ENCODE results near the gene KDM4B. TPM values are rescaled to one million over a fixed set of nuclear protein-coding genes. Genes with fewer than 3 reads are reported as not detected.

Gene KDM4B
- total RNA-seq, 2 donors from 2014 or later, result 27.8 to 38.5 TPM

DNA sequence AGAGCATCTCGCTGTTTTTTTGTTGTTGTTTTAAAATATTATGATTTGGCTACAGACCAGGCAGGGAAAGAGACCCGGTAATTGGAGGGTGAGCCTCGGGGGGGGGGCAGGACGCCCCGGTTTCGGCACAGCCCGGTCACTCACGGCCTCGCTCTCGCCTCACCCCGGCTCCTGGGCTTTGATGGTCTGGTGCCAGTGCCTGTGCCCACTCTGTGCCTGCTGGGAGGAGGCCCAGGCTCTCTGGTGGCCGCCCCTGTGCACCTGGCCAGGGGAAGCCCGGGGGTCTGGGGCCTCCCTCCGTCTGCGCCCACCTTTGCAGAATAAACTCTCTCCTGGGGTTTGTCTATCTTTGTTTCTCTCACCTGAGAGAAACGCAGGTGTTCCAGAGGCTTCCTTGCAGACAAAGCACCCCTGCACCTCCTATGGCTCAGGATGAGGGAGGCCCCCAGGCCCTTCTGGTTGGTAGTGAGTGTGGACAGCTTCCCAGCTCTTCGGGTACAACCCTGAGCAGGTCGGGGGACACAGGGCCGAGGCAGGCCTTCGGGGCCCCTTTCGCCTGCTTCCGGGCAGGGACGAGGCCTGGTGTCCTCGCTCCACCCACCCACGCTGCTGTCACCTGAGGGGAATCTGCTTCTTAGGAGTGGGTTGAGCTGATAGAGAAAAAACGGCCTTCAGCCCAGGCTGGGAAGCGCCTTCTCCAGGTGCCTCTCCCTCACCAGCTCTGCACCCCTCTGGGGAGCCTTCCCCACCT, 183.3 kb downstream of the KDM4B start:
- H3K36me3 ChIP-seq (ENCODE audit: control insufficient read depth, insufficient read depth, low read length), result peaks cover 2% of the 10 kb centered on the region
- Mint-ChIP-seq H3K4me3 (no peak overlapping the region), H3K27ac (no peak overlapping the region), H3K36me3 (ENCODE audit: low read depth) (peaks cover 10% of the 10 kb centered on the region), H3K27me3 (ENCODE audit: insufficient read depth) (no peaks in the 10 kb centered on the region), H3K9me3 (peaks cover 6% of the 10 kb centered on the region), H3K4me1 (peaks cover 12% of the 10 kb centered on the region)
- H3K27ac ChIP-seq (ENCODE audit: low read depth, low read length), result peak overlapping the region; percentile 32
- TF ChIP-seq, protein P1, sequence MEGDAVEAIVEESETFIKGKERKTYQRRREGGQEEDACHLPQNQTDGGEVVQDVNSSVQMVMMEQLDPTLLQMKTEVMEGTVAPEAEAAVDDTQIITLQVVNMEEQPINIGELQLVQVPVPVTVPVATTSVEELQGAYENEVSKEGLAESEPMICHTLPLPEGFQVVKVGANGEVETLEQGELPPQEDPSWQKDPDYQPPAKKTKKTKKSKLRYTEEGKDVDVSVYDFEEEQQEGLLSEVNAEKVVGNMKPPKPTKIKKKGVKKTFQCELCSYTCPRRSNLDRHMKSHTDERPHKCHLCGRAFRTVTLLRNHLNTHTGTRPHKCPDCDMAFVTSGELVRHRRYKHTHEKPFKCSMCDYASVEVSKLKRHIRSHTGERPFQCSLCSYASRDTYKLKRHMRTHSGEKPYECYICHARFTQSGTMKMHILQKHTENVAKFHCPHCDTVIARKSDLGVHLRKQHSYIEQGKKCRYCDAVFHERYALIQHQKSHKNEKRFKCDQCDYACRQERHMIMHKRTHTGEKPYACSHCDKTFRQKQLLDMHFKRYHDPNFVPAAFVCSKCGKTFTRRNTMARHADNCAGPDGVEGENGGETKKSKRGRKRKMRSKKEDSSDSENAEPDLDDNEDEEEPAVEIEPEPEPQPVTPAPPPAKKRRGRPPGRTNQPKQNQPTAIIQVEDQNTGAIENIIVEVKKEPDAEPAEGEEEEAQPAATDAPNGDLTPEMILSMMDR (conservative IDR thresholded peaks at IDR 0.05), result no peak
- no peaks in the 10 kb centered on the region for H3K4me1 ChIP-seq (ENCODE audit: control insufficient read depth, insufficient read depth, low read length)
- H3K27me3 ChIP-seq (ENCODE audit: control insufficient read depth, insufficient read depth, low read length, poor library complexity, severe bottlenecking), result no peaks in the 10 kb centered on the region
- no peak overlapping the region for H3K9ac ChIP-seq (ENCODE audit: extremely low read depth, low read length, poor library complexity, severe bottlenecking)
- H3K9me3 ChIP-seq (ENCODE audit: control insufficient read depth, low read length), result peaks cover 2% of the 10 kb centered on the region
- H3K4me3 ChIP-seq (ENCODE audit: low read length), result no peak overlapping the region
- 93 to 96% methylated on average over 7 to 27 of the region's 27 CpGs for WGBS, 2 experiments (ENCODE audit: insufficient coverage in 1 of 2, insufficient read length in 1 of 2)
- no peak for DNase-seq

DNA sequence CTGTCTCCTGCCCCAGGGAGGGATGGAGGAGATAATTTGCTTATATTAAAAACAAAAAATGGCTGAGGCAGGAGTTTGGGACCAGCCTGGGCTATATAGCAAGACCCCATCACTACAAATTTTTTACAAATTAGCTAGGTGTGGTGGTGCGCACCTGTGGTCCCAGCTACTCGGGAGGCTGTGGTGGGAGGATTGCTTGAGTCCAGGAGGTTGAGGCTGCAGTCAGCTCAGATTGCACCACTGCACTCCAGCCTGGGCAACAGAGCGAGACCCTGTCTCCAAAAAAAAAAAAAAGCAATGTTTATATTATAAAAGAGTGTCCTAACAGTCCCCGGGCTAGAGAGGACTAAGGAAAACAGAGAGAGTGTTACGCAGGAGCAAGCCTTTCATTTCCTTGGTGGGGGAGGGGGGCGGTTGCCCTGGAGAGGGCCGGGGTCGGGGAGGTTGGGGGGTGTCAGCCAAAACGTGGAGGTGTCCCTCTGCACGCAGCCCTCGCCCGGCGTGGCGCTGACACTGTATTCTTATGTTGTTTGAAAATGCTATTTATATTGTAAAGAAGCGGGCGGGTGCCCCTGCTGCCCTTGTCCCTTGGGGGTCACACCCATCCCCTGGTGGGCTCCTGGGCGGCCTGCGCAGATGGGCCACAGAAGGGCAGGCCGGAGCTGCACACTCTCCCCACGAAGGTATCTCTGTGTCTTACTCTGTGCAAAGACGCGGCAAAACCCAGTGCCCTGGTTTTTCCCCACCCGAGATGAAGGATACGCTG, 184.0 kb downstream of the KDM4B start:
- H3K4me1 Mint-ChIP-seq, result peaks cover 12% of the 10 kb centered on the region
- no peaks in the 10 kb centered on the region for H3K27me3 ChIP-seq (ENCODE audit: control insufficient read depth, insufficient read depth, low read length, poor library complexity, severe bottlenecking)
- H3K36me3 Mint-ChIP-seq (ENCODE audit: low read depth), result peaks cover 10% of the 10 kb centered on the region
- no peak overlapping the region for H3K27ac ChIP-seq (ENCODE audit: low read depth, low read length)
- H3K4me3 ChIP-seq (ENCODE audit: low read length), result no peak overlapping the region
- H3K4me3 Mint-ChIP-seq, result no peak overlapping the region
- DNase-seq, result no peak
- H3K9ac ChIP-seq (ENCODE audit: extremely low read depth, low read length, poor library complexity, severe bottlenecking), result no peak overlapping the region
- H3K27me3 Mint-ChIP-seq (ENCODE audit: insufficient read depth), result no peaks in the 10 kb centered on the region
- H3K27ac Mint-ChIP-seq, result no peak overlapping the region
- H3K4me1 ChIP-seq (ENCODE audit: control insufficient read depth, insufficient read depth, low read length), result no peaks in the 10 kb centered on the region
- H3K36me3 ChIP-seq (ENCODE audit: control insufficient read depth, insufficient read depth, low read length), result peaks cover 5% of the 10 kb centered on the region
- peaks cover 14% of the 10 kb centered on the region for H3K9me3 Mint-ChIP-seq
- TF ChIP-seq, protein P1 (conservative IDR thresholded peaks at IDR 0.05), result no peak
- H3K9me3 ChIP-seq (ENCODE audit: control insufficient read depth, low read length), result peaks cover 10% of the 10 kb centered on the region
- WGBS, 2 experiments (ENCODE audit: insufficient coverage in 1 of 2, insufficient read length in 1 of 2), result 95 to 97% methylated on average over 12 to 23 of the region's 24 CpGs

GRCh38 chr19:5153601-5154128, 184.8 kb downstream of the KDM4B start:
- no peak overlapping the region for H3K27ac Mint-ChIP-seq
- Histone ChIP-seq H3K27me3 (ENCODE audit: control insufficient read depth, insufficient read depth, low read length, poor library complexity, severe bottlenecking) (no peaks in the 10 kb centered on the region), H3K9ac (ENCODE audit: extremely low read depth, low read length, poor library complexity, severe bottlenecking) (no peak overlapping the region), H3K9me3 (ENCODE audit: control insufficient read depth, low read length) (peaks cover 15% of the 10 kb centered on the region), H3K36me3 (ENCODE audit: control insufficient read depth, insufficient read depth, low read length) (peaks cover 5% of the 10 kb centered on the region), H3K27ac (ENCODE audit: low read depth, low read length) (peak overlapping the region; percentile 49), H3K4me1 (ENCODE audit: control insufficient read depth, insufficient read depth, low read length) (no peaks in the 10 kb centered on the region), H3K4me3 (ENCODE audit: low read length) (no peak overlapping the region)
- H3K4me1 Mint-ChIP-seq, result peaks cover 12% of the 10 kb centered on the region
- no peak overlapping the region for H3K4me3 Mint-ChIP-seq
- no peak for DNase-seq
- peaks cover 10% of the 10 kb centered on the region for H3K36me3 Mint-ChIP-seq (ENCODE audit: low read depth)
- 94 to 100% methylated on average over 2 to 14 of the region's 14 CpGs for WGBS, 2 experiments (ENCODE audit: insufficient coverage in 1 of 2, insufficient read length in 1 of 2)
- TF ChIP-seq, protein P1 (conservative IDR thresholded peaks at IDR 0.05), result no peak
- H3K27me3 Mint-ChIP-seq (ENCODE audit: insufficient read depth), result no peaks in the 10 kb centered on the region
- peaks cover 21% of the 10 kb centered on the region for H3K9me3 Mint-ChIP-seq
